Ishikawa (cell line): ENCODE measurements around the gene CLCA2.

ENCODE experiments used
- CEBPB ChIP-seq: IDR thresholded peaks from 2 replicates; pipeline ENCODE4 v1.6.1; 2012
- CREB1 ChIP-seq: IDR thresholded peaks from 2 replicates; pipeline ENCODE4 v1.6.1; 2012; ENCODE audit warnings: low read depth
- EGR1 ChIP-seq: IDR thresholded peaks from 2 replicates; pipeline ENCODE4 v1.6.1; 2012
- EP300 ChIP-seq: IDR thresholded peaks from 2 replicates; pipeline ENCODE4 v1.6.1; 2012; ENCODE audit warnings: borderline replicate concordance
- FOXM1 ChIP-seq: IDR thresholded peaks from 2 replicates; pipeline ENCODE4 v1.6.1; 2012; ENCODE audit warnings: low read depth, borderline replicate concordance
- NFIC ChIP-seq: IDR thresholded peaks from 2 replicates; pipeline ENCODE4 v1.6.1; 2012
- RAD21 ChIP-seq: IDR thresholded peaks from 2 replicates; pipeline ENCODE4 v1.6.1; 2012; ENCODE audit warnings: low read depth
- REST ChIP-seq: IDR thresholded peaks from 2 replicates; pipeline ENCODE4 v1.6.1; 2012; ENCODE audit warnings: low read depth, mild to moderate bottlenecking
- TAF1 ChIP-seq: IDR thresholded peaks from 2 replicates; pipeline ENCODE4 v1.6.1; 2012; ENCODE audit warnings: low read depth, mild to moderate bottlenecking
- TCF12 ChIP-seq: IDR thresholded peaks from 2 replicates; pipeline ENCODE4 v1.6.1; 2012; ENCODE audit warnings: low read depth
- TEAD4 ChIP-seq: IDR thresholded peaks from 2 replicates; pipeline ENCODE4 v1.6.1; 2012
- USF1 ChIP-seq: IDR thresholded peaks from 2 replicates; pipeline ENCODE4 v1.6.1; 2012
- YY1 ChIP-seq: IDR thresholded peaks from 2 replicates; pipeline ENCODE4 v1.6.1; 2012; ENCODE audit warnings: low read depth
- ZBTB7A ChIP-seq: IDR thresholded peaks from 2 replicates; pipeline ENCODE4 v1.6.1; 2012; ENCODE audit warnings: low read depth
- TF ChIP-seq, protein P1 (sequence below): IDR thresholded peaks from 2 replicates; pipeline ENCODE4 v1.6.1; 2012

CLCA2 gene

GRCh38 chr1:86502125-86502646 is 78.2 kb downstream of the CLCA2 start:
- TF ChIP-seq RAD21, result peak; percentile 43

DNA sequence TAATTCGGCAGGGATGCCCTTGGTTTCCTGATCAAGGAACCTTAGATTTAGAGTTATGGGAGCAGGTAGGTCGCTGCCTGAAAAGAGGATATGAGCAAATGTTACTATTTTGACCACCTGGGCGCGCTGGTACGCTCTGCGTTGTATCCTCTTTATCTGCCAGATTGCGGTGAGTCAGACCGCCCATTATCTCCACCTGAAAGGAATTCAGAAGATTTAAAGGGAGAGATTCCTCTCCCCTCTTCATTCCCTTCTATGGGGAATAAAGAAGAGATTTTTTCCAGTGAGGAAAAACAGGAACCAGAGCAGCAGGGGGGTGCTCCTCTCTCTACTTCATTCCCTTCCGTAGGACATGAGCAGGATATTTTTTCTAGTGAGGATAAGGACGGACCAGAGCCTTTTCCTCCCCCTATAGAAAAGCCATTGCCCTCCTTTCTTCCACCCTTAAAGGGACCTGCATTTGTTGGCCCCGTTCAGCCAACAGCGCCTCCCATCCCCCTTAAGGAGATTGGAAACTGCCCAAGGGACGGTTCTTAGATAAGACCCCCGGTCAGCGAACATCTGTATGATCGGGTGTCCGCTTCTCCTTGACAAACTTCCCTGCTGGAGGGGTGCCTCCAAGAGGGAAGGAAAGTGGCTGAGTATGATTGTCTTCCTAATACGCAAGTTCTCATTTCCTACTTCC is 78.9 kb downstream of the CLCA2 start:
- TF ChIP-seq, protein P1, sequence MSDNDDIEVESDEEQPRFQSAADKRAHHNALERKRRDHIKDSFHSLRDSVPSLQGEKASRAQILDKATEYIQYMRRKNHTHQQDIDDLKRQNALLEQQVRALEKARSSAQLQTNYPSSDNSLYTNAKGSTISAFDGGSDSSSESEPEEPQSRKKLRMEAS, result no peak
- TF ChIP-seq FOXM1, result no peak
- TF ChIP-seq TAF1, result no peak
- TF ChIP-seq NFIC, result no peak
- no peak for TF ChIP-seq RAD21
- no peak for TF ChIP-seq CEBPB
- no peak for TF ChIP-seq TCF12
- TF ChIP-seq USF1, result no peak
- TF ChIP-seq EGR1, result no peak
- TF ChIP-seq EP300, result no peak
- TF ChIP-seq YY1, result no peak
- no peak for TF ChIP-seq CREB1
- TF ChIP-seq ZBTB7A, result no peak
- TF ChIP-seq REST, result no peak
- no peak for TF ChIP-seq TEAD4

DNA sequence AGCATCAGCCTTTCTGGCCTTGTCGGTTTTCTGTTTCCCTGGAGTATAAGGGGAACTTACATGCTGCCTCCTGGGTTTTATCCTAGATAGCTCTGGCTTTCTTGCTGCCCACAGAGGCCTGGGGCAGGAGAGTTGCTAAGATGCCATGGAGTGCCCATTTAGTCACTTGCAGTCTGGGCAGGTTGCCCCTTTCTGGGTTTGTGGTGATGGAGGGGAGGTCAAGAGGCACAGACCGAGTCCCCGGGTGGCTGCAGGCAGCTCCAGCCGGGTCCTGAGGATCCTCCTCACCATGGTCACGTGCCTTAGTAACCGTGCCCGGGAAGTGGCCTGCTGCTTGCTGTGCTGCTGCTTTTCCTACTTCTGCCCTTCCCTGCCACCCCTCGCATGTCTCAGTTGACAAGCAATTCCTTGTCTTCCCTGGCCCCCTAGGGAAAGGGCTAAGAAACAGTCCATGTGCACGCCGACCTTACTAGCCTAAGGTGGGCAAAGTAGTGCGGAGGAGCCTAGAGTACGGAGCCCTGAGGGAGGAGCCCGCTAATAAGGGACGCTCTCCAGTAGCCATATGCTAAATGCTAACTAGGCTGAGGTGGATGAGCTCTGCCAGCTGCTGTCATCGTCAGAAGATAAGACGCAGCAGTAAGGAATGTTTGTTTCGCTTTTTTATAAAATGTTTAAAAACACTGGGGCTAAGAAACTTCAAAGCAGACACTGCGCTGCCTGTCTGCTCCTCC is 79.6 kb downstream of the CLCA2 start:
- no peak for TF ChIP-seq EGR1
- no peak for TF ChIP-seq ZBTB7A
- TF ChIP-seq, protein P1, result no peak
- TF ChIP-seq USF1, result no peak
- TF ChIP-seq CREB1, result no peak
- no peak for TF ChIP-seq EP300
- TF ChIP-seq RAD21, result no peak
- TF ChIP-seq NFIC, result no peak
- TF ChIP-seq REST, result no peak
- no peak for TF ChIP-seq TEAD4
- TF ChIP-seq FOXM1, result no peak
- TF ChIP-seq TCF12, result no peak
- no peak for TF ChIP-seq YY1
- TF ChIP-seq CEBPB, result no peak
- no peak for TF ChIP-seq TAF1

DNA sequence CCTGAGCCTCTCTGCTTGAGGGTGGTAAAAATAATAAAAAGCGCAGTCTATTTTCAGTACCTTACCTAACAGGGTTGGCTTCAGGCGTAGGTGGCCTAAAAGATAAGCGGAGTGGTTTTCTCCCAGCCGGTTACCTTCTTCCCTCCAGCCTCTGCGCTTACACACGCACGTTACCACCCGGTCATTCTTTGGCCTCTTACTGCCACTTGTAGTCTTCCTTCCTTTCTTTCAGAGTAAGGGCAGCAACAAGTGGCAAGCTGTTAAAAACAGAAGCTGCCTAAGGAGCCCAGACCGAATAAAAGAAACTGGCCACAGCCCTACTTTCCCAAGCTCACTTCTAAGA is 80.1 kb downstream of the CLCA2 start:
- no peak for TF ChIP-seq ZBTB7A
- TF ChIP-seq TEAD4, result no peak
- no peak for TF ChIP-seq NFIC
- no peak for TF ChIP-seq TAF1
- no peak for TF ChIP-seq EP300
- no peak for TF ChIP-seq YY1
- TF ChIP-seq RAD21, result no peak
- no peak for TF ChIP-seq CEBPB
- no peak for TF ChIP-seq TCF12

DNA sequence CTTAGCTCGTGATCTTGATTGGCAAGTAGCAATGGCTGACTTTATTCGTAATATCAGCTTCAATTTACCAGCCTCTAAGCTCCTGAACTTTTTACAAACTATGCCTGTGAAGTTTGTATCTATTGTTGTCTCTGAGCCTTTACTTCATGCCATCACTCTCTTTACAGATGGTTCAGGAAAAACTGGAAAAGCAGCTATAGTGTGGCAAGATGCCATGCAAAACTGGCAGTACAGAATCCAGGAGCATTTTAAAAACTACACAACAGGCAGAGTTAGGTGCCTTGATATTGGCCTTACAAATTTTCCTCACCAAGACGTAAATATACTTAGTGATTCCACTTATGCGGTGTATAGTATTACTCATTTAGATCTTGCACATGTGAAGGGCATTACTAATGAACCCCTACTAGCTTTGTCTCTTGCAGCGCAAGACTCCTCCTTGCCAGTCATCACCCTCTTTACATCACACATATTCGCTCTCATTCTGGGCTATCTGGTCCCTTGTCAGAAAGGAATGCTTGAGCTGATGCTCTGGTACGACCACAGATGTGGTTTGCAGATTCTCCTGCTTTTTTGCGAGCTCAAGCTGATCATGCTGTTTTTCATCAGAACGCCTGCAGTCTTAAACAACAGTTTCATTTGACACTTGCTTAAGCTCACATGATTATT is 81.1 kb downstream of the CLCA2 start:
- TF ChIP-seq USF1 (no peak), NFIC (peak; percentile 28; the same call in 1 of the 2 replicates)
